HG03103 (cell line): ENCODE results near the gene SLC22A17.
"Not testable (repeated sequence)": the region's sequence is repeated elsewhere in the genome, so short reads cannot be mapped to it uniquely, and the experiment has no call there.

Experiments
- ATAC-seq: cut with Tn5 transposase; IDR thresholded peaks from one replicate; pipeline ENCODE4 v1.9.1; 2021; ENCODE audit warnings: low read depth; ENCODE audit not compliant: unreplicated experiment

SLC22A17 gene

DNA sequence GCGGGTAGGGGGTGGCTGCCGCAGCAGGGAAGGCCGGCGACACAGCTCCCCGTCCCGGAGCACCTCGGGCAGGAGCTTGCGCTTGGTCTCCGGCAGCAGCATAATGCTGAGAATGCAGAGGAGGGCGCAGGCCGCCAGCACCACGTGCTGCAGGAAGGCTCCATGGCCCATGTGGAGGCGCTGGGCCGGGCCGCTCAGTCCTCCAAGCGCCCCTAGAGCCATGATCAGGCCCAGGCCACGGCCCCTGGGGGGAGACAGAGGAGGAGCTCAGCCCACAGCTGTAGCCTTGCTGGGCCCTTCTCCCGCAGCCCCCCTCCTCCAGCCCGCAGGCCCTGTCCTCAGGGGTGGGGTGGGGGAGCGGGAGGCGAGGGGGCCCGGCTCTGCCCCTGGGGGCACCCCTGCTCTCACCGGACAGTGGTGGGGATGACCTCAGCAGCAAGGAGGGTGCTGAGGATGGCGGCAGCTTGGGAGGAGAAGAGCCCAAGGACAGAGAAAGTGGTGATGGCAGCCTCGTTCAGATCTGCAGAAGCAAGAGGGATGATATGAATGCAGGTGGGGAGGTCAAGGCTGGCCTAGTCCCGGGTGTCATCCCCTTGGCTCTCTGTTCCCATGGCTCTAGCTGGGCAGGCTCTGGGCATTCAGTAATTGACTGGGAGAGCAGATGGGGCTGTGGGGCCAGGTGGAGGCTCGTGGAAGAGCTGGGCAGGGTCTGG lies 5.8 kb downstream of the SLC22A17 start:
- ATAC-seq = no peak

GRCh38 chr14:23345987-23346692 lies 6.5 kb downstream of the SLC22A17 start:
- no peak for ATAC-seq

DNA sequence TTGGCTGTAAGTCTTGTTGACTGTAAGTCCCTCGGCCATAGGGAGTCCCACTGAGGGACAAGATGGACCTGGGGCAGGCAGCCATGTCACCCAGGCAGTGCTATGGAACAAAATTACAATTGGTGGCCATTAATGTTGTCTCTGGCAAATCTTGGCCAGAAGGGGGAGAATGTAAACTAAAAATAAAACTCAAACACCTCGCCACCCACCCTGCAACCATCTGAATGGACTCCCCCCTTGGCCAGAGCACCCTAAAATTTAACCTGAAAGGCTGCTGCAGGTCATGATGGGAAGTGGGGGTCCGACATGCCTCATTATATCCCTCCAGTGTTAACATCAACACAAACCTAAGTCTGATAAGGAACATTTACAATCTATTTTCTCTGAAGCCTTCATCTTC lies 8.2 kb downstream of the SLC22A17 start:
- no peak for ATAC-seq

DNA sequence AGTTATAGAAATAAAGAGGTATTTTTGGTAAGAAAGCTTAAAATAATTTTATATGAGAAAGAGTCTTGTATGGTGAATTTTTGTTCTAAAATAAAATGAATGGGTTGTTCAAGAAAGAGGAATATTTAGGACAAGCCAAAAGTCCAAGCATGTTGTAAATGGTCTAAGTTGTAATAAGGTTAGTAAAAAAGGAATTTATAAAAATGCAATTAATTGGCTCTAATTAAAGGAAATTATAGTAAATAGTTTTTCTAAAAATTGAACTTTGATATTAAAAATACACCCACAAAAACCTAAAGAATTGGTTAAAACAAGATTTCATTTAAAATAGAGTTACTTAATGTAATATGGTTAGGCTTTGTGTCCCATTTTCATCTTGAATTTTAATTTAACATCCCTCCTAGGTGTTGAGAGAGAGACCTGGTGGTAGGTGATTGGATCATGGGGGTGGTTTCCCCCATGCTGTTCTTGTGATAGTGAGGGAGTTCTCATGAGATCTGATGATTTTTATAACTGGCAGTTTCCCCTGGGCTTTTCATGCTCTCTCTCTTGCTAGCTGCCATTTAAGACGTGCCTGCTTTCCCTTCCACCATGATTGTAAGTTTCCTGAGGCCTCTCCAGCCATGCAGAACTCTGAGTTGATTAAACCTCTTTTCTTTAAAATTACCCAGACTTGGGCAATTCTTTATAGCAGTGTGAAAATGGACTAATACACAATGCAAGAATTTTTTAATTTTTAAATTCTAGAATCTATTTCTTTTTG lies 13.0 kb downstream of the SLC22A17 start:
- no peak for ATAC-seq

- ATAC-seq = no peak
These were observed 17.1 kb downstream of the SLC22A17 start for GRCh38 chr14:23335623-23336022.

DNA sequence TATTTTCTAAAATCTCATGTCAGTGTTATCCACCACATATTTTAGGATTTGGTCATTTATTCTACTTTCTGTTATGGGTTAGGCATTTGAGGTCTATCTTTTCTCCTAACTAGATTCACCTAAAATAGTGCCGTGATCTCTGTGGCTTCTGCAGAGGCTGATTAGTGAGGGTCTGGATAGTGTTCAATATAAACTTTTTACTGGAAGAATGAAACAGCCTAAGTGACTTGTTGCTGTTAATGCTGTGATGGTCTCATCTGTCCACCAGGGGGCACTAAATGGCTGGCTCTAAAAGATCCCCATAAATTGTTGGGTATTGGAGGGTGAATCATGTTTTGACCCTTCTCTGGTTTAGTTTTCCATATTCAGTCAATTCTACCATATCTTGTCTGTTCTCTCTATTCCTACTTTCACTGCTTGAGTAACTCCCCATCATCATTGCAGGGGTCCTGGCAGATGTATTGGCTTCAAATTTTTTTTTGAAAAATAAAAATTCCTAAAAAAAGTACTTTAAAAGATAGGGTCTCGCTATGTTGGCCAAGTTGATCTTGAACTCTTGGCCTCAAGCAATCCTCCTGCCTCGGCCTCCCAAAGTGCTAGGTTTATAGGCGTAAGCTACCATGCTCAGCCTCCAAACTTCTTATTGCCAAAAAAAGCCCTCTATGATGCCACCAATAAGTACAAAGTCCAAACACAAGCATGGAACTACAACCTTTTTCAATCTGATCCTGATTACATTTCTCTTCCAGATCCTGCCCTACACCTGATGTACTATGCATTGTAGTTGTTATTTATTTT lies 24.5 kb downstream of the SLC22A17 start:
- no peak for ATAC-seq

DNA sequence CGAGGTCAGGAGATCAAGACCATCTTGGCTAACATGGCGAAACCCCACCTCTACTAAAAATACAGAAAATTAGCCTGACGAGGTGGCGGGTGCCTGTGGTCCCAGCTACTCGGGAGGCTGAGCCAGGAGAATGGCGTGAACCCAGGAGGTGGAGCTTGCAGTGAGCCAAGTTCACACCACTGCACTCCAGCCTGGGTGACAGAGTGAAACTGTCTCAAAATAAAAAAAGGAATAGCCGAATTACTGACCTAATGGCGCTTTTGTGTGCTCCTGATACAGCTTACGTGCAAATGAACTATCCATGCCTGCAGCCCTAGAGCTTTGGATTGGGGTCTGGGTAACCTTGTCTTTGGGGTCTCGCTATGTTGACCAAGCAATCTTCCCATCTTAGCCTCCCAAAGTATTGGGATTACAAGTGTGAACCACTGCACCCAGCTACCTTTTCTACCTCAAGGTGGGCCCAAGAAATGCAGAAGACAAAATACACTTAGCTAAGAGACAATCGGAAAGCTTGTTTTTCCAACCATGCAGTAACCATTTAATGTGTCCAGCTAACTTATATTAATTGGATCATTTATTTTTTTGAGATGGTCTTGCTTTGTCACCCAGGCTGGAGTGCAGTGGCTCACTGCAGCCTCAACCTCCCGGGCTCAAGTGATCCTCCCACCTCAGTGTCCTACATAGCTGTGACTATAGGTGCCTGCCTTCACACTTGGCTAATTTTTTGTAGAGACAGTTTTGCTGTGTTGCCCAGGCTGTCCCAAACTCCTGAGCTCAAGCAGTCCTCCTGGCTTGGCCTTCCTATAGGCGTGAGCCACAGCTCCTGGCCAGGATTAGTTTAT lies 26.0 kb downstream of the SLC22A17 start:
- ATAC-seq = no peak

DNA sequence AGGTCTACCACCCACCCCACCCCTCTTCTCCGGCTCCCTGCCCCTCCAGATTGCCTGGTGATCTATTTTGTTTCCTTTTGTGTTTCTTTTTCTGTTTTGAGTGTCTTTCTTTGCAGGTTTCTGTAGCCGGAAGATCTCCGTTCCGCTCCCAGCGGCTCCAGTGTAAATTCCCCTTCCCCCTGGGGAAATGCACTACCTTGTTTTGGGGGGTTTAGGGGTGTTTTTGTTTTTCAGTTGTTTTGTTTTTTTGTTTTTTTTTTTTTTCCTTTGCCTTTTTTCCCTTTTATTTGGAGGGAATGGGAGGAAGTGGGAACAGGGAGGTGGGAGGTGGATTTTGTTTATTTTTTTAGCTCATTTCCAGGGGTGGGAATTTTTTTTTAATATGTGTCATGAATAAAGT lies 26.9 kb downstream of the SLC22A17 start:
- not testable (repeated sequence) for ATAC-seq

- no peak for ATAC-seq
These were observed 27.7 kb downstream of the SLC22A17 start for GRCh38 chr14:23324993-23325392.

DNA sequence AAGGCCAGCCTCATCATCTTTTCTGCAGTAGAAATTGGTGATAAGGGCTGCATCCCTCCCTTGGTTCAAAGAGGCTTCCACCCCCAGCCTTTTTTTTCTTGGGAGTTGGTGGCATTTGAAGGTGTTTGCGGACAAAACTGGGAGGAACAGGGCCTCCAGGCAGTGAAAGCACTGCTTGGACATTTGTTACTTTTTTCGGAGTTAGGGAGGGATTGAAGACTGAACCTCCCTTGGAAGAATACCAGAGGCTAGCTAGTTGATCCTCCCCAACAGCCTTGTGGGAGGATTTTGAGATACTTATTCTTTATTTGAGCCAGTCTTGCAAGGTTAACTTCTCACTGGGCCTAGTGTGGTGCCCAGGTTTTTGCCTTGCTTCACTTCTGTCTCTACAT lies 28.2 kb downstream of the SLC22A17 start:
- ATAC-seq = no peak

DNA sequence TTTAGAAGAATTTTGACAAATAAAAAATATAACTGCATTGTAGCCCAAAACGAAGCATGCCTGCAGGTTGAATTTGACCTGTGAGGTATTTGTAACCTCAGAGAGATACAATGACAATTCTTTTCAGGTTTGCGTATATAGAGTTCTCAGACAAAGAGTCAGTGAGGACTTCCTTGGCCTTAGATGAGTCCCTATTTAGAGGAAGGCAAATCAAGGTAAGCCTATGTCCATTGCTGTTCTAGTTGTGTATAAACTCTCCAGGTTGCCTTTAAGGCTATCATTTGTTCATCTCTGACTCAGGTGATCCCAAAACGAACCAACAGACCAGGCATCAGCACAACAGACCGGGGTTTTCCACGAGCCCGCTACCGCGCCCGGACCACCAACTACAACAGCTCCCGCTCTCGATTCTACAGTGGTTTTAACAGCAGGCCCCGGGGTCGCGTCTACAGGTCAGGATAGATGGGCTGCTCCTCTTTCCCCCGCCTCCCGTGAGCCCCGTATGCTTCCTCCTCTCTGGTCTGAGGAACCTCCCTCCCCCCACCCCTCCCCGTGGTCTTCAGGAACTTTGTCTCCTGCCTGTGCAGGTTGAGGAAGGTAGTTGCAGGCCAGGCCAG lies 28.7 kb downstream of the SLC22A17 start:
- ATAC-seq = no peak

GRCh38 chr14:23322568-23323517 lies 29.8 kb downstream of the SLC22A17 start:
- ATAC-seq = no peak

DNA sequence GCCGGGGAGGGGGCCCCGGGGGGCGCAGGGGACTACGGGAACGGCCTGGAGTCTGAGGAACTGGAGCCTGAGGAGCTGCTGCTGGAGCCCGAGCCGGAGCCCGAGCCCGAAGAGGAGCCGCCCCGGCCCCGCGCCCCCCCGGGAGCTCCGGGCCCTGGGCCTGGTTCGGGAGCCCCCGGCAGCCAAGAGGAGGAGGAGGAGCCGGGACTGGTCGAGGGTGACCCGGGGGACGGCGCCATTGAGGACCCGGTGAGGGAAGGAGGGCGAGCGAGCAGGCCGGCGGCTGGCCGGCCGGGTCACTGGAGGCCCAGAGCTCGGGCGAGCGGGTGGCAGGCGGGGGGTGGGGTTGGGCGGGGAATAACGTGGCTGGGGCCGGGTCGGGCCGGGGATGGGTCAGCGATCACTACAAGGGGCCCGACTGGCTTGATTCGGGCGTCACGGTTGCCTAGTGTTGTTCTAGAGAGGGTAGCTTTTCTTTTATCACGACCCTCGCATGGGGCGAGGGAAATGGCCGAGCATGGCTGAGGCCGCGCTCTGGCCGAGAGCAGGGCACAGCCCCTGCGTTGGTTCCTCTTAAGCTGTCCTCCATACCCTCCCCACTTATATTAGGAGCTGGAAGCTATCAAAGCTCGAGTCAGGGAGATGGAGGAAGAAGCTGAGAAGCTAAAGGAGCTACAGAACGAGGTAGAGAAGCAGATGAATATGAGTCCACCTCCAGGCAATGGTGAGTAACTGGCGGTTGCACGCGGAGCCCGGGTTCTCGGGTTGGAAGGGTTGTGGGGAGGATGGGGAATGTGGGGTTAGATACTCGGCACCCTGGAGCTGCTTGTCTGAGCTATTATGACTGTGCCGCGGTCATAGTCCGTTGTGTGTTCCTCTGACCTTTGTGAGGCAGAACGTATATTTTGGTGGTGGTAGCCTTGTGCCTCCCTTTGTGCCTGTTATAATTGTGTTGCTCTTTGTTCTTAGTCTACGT lies 30.8 kb downstream of the SLC22A17 start:
- no peak for ATAC-seq

- ATAC-seq = peak; percentile 79
These were observed 31.8 kb downstream of the SLC22A17 start, which contains the start of gene PABPN1 for GRCh38 chr14:23320584-23321571. Gene PABPN1, plus strand, starts transcription at chr14:23321457. Its CDS starts 13 bp downstream, at chr14:23321470.

DNA sequence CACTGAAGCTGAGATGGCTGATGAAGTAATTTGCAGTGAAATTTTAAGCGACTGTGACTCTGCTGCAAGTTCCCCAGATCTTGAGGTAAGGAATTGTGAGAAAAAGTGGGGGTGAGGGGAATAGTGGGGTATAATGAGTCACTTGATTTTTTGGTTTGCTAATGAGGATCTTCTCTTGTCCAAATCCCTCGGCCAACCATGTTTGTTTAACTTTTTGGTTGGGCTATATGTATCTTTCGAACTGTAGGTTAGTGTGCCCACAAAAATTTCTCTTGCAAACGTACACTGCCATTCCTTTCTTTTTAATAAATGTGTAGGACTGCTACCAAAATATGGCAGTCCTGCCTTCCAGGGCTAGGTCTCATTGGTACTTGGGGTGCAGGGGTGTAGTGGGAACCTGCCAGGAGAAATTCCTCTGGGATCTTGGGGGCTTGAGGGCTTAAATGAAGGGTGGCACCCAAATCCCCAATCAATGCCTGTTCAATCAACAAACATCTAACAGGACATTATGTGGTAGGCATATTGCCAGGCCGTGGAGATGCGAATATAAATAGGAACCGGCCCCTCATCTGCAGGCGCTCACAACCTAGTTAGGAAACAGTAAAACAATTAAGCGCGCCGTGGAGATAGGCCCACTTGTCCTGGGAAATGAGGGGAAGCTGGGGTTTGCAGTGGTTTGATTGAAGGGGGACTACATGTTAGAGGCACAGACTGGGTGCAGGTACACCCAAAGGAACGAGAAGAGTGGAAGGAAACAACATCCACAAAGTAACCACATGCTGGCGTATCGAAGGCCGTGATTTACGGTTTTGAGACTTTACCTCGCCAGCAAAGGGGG lies 32.7 kb downstream of the SLC22A17 start:
- ATAC-seq = no peak
